ENCODE measurements around the gene PCDHA9. TPM values are rescaled to one million over a fixed set of nuclear protein-coding genes. Genes with fewer than 3 reads are reported as not detected.
"Not testable (repeated sequence)": the region's sequence is repeated elsewhere in the genome, so short reads cannot be mapped to it uniquely, and the experiment has no call there.

The PCDHA9 gene
- total RNA-seq, 2 experiments from 2014 or later = not detected

- H3K27me3 Mint-ChIP-seq = peaks cover 34% of the 10 kb centered on the region
- H3K4me1 Mint-ChIP-seq (ENCODE audit: low read depth) = no peaks in the 10 kb centered on the region
- no peak for TF ChIP-seq CTCF (IDR thresholded peaks at IDR 0.05)
- POLR2A ChIA-PET = no interaction called here
- H3K9me3 Mint-ChIP-seq = peaks cover 22% of the 10 kb centered on the region
- H3K27ac Mint-ChIP-seq = no peak within 1 kb of the TSS
- ATAC-seq (no peak), DNase-seq (no peak)
- H3K4me3 Mint-ChIP-seq = no peak within 1 kb of the TSS
- H3K36me3 Mint-ChIP-seq (ENCODE audit: low read depth) = peaks cover 5% of the 10 kb centered on the region
- intact Hi-C loops (cut with micrococcal nuclease) = no loop called here
- CTCF ChIA-PET = no interaction called here
Measured at GRCh38 chr5:140833993-140834392, 14.2 kb upstream of the PCDHA9 start, which contains the start of gene PCDHA7. TSS of gene PCDHA7 (plus strand) at chr5:140834269. CDS start at chr5:140834384, 115 bp downstream.

- ATAC-seq; H3K4me3 Mint-ChIP-seq; POLR2A ChIA-PET; intact Hi-C loops (cut with micrococcal nuclease); H3K36me3 Mint-ChIP-seq (ENCODE audit: low read depth); DNase-seq; H3K4me1 Mint-ChIP-seq (ENCODE audit: low read depth); CTCF ChIA-PET; H3K27ac Mint-ChIP-seq: not testable (repeated sequence)
- Mint-ChIP-seq H3K27me3 (peaks cover 32% of the 10 kb centered on the region), H3K9me3 (peaks cover 19% of the 10 kb centered on the region)
Measured at GRCh38 chr5:140834439-140835008, 13.7 kb upstream of the PCDHA9 start.

GRCh38 chr5:140835622-140836510, 12.3 kb upstream of the PCDHA9 start:
- no peak for DNase-seq
- peaks cover 38% of the 10 kb centered on the region for H3K27me3 Mint-ChIP-seq
- H3K4me1 Mint-ChIP-seq (ENCODE audit: low read depth) = no peaks in the 10 kb centered on the region
- H3K27ac Mint-ChIP-seq = no peak overlapping the region
- no peak overlapping the region for H3K4me3 Mint-ChIP-seq
- no peak for TF ChIP-seq CTCF (IDR thresholded peaks at IDR 0.05)
- CTCF ChIA-PET = interaction anchor here (0.9 to 1.5 kb wide), 2 partner anchors 19 to 486 kb away, joined by 3 to 4 read pairs; no protein-coding TSS in a partner anchor
- H3K36me3 Mint-ChIP-seq (ENCODE audit: low read depth) = peaks cover 3% of the 10 kb centered on the region
- peaks cover 16% of the 10 kb centered on the region for H3K9me3 Mint-ChIP-seq
- no peak for ATAC-seq
- POLR2A ChIA-PET = no interaction called here
- intact Hi-C loops (cut with micrococcal nuclease) = no loop called here

- no peaks in the 10 kb centered on the region for H3K4me1 Mint-ChIP-seq (ENCODE audit: low read depth)
- no peak for ATAC-seq
- TF ChIP-seq CTCF (IDR thresholded peaks at IDR 0.05) = peak; percentile 7
Measured at GRCh38 chr5:140840978-140841962, 6.9 kb upstream of the PCDHA9 start, which contains the start of gene PCDHA8. TSS of gene PCDHA8 (plus strand) at chr5:140841187. CDS start at chr5:140841322, 135 bp downstream.

More at GRCh38 chr5:140840978-140841962, 6.9 kb upstream of the PCDHA9 start, which contains the start of gene PCDHA8:
- H3K27me3 Mint-ChIP-seq = peaks cover 17% of the 10 kb centered on the region
- CTCF ChIA-PET = interaction anchor here (0.6 to 2.2 kb wide), 12 partner anchors 11 to 572 kb away, joined by 3 to 7 read pairs (median 4); partner anchors contain the start of genes PCDHA10, PCDHA5, PCDHA6 and PCDHGA10
- H3K36me3 Mint-ChIP-seq (ENCODE audit: low read depth) = peaks cover 4% of the 10 kb centered on the region
- no peak within 1 kb of the TSS for H3K27ac Mint-ChIP-seq
- peaks cover 8% of the 10 kb centered on the region for H3K9me3 Mint-ChIP-seq
- H3K4me3 Mint-ChIP-seq = no peak within 1 kb of the TSS
- peak; percentile 24 for DNase-seq
- intact Hi-C loops (cut with micrococcal nuclease) = no loop called here
- POLR2A ChIA-PET = no interaction called here

Measured in activated CD8-positive, alpha-beta T cell treated with anti-CD3 and anti-CD28 coated beads for 36 hours (primary cell).